GM19023 (cell line): ENCODE data around the gene FAM168B.
"Not testable (repeated sequence)": the region's sequence is repeated elsewhere in the genome, so short reads cannot be mapped to it uniquely, and the experiment has no call there.

Experiments
- ATAC-seq: cut with Tn5 transposase; IDR thresholded peaks from one replicate; pipeline ENCODE4 v1.9.1; 2021; ENCODE audit warnings: mild to moderate bottlenecking, moderate library complexity; ENCODE audit not compliant: unreplicated experiment

Gene FAM168B

GRCh38 chr2:131093006-131093695, at the start of gene FAM168B:
FAM168B (minus strand) TSS chr2:131093460; CDS start chr2:131082646, 10,814 bp downstream.
- peak; percentile 79 for ATAC-seq

DNA sequence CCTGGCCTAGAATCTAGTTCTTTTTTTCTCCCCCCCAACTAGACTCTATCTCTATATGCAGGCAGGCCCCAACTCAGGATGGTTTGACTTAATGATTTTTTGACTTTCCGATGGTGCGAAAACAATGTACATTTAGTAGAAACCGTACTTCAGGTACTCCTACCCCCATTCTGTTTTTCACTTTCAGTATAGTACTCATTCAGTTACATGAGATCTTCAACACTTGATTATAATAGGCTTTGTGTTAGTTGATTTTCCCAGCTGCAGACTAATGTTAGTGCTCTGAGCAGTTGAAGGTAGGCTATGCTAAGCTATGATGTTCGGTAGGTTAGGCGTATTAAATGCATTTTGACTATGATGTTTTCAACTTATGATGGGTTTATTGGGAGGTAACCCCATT, 49.6 kb upstream of the FAM168B start:
- no peak for ATAC-seq

DNA sequence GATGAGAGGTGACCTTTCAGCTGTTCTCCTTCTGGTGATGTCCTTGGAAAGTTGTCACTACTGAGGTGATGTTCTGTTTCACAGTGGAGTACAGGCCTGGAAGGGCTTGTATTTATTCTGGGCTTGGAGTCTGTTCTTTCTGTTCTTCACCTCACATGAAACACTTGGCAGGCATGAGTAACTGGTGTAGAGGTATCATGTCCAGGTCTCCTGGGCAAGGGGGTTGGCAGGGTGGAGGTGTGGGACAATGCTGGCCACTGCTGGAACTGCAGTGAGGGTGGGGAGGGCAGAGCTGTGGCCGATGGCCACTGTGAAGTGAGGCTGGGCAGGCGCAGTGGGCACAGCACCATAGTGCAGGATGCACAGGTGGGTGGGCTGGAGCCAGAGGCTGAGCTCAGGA, 47.3 kb upstream of the FAM168B start:
- ATAC-seq: no peak

- no peak for ATAC-seq
Observed at GRCh38 chr2:131132729-131133128, 39.5 kb upstream of the FAM168B start.

DNA sequence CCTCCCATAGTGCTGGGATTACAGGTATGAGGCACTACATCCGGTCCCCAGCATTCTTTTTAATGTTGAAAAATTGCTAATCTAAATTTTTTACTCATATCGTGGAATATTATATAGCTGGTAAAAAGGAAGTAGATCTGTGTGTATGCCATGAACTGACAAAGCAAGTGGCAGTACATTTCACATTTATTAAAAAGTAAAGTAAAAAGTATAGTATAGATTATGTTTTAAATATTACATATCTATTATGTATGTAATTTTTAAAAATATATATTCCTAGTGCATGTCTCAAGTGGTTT, 37.0 kb upstream of the FAM168B start:
- no peak for ATAC-seq

DNA sequence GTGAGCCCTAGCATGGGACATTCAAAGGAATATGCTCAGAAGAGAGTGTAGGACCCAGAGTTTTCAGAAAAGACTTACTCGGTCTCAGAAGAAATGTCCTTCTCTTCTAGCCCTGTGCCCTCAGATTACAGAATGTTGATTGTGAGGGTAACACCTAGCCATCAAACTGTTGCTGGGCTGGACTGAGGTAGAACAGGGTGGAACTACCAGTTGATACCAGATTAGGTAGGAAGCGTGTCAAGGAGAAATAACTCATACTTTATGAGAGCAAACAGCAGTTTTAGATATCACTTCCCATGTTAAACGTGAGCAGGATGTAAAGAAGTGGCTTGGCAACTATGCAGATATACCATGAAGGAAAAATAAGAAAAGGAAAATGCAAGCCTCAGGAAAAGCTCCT, 34.7 kb upstream of the FAM168B start:
- no peak for ATAC-seq

DNA sequence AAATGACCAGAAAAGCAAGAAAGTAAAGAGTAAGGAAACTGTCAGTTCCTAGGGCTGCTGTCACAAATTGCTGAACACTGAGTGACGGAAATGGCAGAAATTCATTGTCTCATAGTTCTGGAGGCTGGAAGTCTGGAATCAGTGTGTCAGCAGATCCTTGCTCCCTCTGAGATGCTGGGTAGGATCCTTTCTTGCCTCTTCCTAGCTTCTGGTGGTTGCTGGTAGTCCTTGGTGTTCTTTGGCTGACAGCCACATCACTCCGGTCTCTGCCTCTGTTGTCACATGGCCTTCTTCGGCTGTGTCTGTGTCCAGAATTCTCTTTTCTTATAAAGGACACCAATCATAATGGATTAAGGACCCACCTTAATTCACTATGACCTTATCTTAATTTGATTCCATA, 33.8 kb upstream of the FAM168B start:
- no peak for ATAC-seq

GRCh38 chr2:131126436-131126835, 33.2 kb upstream of the FAM168B start:
- no peak for ATAC-seq

GRCh38 chr2:131125195-131125757, 32.0 kb upstream of the FAM168B start:
- no peak for ATAC-seq

DNA sequence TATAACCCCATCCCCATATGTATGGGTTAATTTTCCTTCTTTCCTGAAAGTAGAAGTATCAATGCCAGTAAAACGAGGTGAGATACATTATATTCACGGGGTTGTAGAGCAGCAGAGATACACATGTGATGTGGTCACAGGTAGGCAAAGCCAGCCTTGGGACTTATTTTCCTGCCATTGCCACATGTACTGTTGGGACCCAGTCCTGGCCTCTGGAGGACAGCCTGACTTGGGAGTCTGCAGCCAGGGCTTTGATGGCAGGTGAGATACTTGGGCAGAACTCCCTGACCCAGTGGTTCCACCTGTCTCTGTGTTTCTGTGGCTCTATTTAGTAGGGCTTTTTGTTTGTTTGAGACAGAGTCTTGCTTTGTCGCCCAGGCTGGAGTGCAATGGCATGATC, 29.9 kb upstream of the FAM168B start:
- ATAC-seq: no peak

DNA sequence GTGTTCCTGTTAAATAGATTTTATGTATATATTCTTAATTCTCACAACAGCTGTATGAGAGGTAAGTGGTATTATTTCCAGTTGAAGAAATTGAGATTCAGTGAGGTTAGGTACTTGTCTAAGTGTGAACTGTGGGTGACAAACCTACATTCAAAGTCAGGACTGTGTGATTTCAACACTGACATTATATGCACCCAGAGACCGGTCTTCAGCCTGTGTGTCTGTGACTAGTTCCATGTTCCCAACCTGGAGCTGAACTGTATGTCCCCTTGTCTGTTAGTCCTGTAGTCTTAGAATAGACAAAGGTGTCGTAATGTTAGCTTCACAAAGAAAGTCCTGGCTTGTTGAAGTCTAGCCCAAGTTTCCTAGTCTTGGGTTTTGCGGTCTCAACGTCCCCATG, 29.2 kb upstream of the FAM168B start:
- ATAC-seq: no peak

GRCh38 chr2:131121464-131121863, 28.2 kb upstream of the FAM168B start:
- no peak for ATAC-seq

GRCh38 chr2:131120815-131121317, 27.6 kb upstream of the FAM168B start:
- ATAC-seq: no peak

DNA sequence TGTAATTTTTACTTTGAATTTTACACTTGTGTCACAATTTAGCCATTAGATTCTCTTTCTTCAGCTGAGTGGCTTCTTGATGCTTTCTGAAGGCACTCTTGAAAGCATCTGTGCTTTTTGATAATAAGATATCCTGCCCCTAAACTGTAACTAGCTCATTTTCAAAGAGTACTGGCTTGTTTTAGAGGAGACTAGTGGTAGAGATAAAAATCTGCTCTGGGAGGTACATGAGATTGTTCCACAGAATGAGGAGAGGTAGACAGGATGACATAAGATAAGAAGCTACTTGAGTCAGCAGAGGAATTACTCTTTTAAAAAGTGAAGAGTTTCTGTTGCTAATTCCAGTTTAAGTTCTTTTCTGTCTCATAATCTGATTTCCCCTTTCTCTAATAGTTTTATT, 22.5 kb upstream of the FAM168B start:
- ATAC-seq: no peak

- ATAC-seq: not testable (repeated sequence)
Observed at GRCh38 chr2:131114950-131115349, 21.7 kb upstream of the FAM168B start.

- no peak for ATAC-seq
Observed at GRCh38 chr2:131113566-131114227, 20.4 kb upstream of the FAM168B start.

DNA sequence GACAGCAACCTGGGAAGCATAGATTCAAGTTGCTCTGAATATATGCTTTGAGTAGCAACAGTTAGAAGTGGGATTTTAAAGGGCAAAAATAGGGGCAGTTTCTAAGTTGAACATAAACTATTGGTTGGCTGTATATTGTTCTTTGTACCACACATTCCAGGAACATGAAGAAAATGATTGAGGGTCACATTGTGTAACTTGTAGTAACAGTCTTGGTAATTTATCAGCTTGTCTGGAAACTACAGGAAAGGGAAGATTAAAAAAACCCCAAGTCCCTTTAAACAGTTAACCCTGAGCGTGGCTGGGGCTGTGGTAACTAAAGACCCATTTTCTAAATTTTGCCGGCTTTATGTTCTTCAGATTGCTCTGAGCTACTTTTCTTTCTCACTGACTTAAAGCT, 19.3 kb upstream of the FAM168B start:
- ATAC-seq: no peak

- peak; percentile 49 for ATAC-seq
Observed at GRCh38 chr2:131105950-131106801, 12.9 kb upstream of the FAM168B start.

- ATAC-seq: peak; percentile 71
Observed at GRCh38 chr2:131105156-131105949, 12.1 kb upstream of the FAM168B start, which contains the start of gene PLEKHB2. PLEKHB2 (plus strand) TSS chr2:131105336; CDS start chr2:131120942, 15,606 bp downstream.

GRCh38 chr2:131104487-131105155, 11.4 kb upstream of the FAM168B start:
- peak; percentile 64 for ATAC-seq
